CD4-positive, CD25-positive, alpha-beta regulatory T cell (primary cell): ENCODE data around the gene GSDME. TPM values are rescaled to one million over a fixed set of nuclear protein-coding genes. Genes with fewer than 3 reads are reported as not detected.
"Not testable (repeated sequence)": the region's sequence is repeated elsewhere in the genome, so short reads cannot be mapped to it uniquely, and the experiment has no call there.

ENCODE experiments used
- ATAC-seq, 2 donors: fragments of 150-1000 bp; cut with Tn5 transposase; one replicate each; pipeline ENCODE4 v1.10.0; 2021; ENCODE audit warnings: low read depth in 2 of 2, moderate number of reproducible peaks in 2 of 2, moderate library complexity in 1 of 2
- DNase-seq, 3 donors: peaks; one replicate each; pipeline versions ENCODE4 v3.0.0 to v3.0.0-alpha.2; 2012 to 2022; ENCODE audit warnings: mixed read lengths in 1 of 3
- H3K27ac ChIP-seq: one replicate; pipeline ENCODE4 v1.7.0; 2013; ENCODE audit warnings: mild to moderate bottlenecking, low read length; ENCODE audit not compliant: insufficient read depth, poor library complexity, severe bottlenecking
- H3K27me3 ChIP-seq: one replicate; pipeline ENCODE4 v1.7.0; 2013; ENCODE audit warnings: low read length; ENCODE audit not compliant: control insufficient read depth, insufficient read depth
- H3K36me3 ChIP-seq: one replicate; pipeline ENCODE4 v1.7.0; 2013; ENCODE audit warnings: mild to moderate bottlenecking, low read length, moderate library complexity; ENCODE audit not compliant: control insufficient read depth, insufficient read depth
- H3K4me1 ChIP-seq: 2 replicates; pipeline ENCODE4 v1.7.0; 2013; ENCODE audit warnings: mild to moderate bottlenecking, low read length; ENCODE audit not compliant: insufficient read depth, control insufficient read depth, poor library complexity, severe bottlenecking
- H3K4me3 ChIP-seq: one replicate; pipeline ENCODE4 v1.7.0; 2013; ENCODE audit warnings: low read depth, mild to moderate bottlenecking, low read length, moderate library complexity
- H3K9me3 ChIP-seq, 2 experiments: 1 replicate in 1 of 2; 2 replicates in 1 of 2; pipeline ENCODE4 v1.7.0; 2013; ENCODE audit warnings: low read length in 2 of 2, mild to moderate bottlenecking in 1 of 2, moderate library complexity in 1 of 2; ENCODE audit not compliant: control insufficient read depth in 2 of 2
- H3K27ac Mint-ChIP-seq, 3 donors: one replicate each; pipeline ENCODE4 v1.8.0; 2020 to 2022; ENCODE audit warnings: mild to moderate bottlenecking in 3 of 3, mixed read lengths in 3 of 3, moderate library complexity in 2 of 3
- H3K27me3 Mint-ChIP-seq: one replicate; pipeline ENCODE4 v1.8.0; 2022; ENCODE audit warnings: mild to moderate bottlenecking, mixed read lengths
- H3K36me3 Mint-ChIP-seq: one replicate; pipeline ENCODE4 v1.8.0; 2020; ENCODE audit warnings: mixed read lengths
- H3K4me1 Mint-ChIP-seq, 4 donors: one replicate each; pipeline ENCODE4 v1.8.0; 2020 to 2022; ENCODE audit warnings: mixed read lengths in 4 of 4, mild to moderate bottlenecking in 1 of 4
- H3K4me3 Mint-ChIP-seq, 4 donors: one replicate each; pipeline ENCODE4 v1.8.0; 2020 to 2022; ENCODE audit warnings: mild to moderate bottlenecking in 4 of 4, mixed read lengths in 4 of 4, moderate library complexity in 3 of 4
- H3K9me3 Mint-ChIP-seq, 7 donors: one replicate each; pipeline ENCODE4 v1.8.0; 2020 to 2022; ENCODE audit warnings: mixed read lengths in 7 of 7, mild to moderate bottlenecking in 3 of 7, moderate library complexity in 2 of 7
- polyA plus RNA-seq, 4 donors: library from polyadenylated mRNA; unstranded; fragments of 300-500 nt; fragmentation: Illumina TruSeq; gene quantifications; one replicate each; pipeline ENCODE4 v1.2.3, GENCODE V29; 2021
- total RNA-seq: library from RNA; stranded (reverse); gene quantifications from one replicate; pipeline ENCODE4 v1.2.3, GENCODE V29; 2022

Gene GSDME
- total and polyA plus RNA-seq, 5 donors from 2014 or later, result 0.15 to 0.55 (median 0.38) TPM; not detected in 2

GRCh38 chr7:24797270-24797669 lies 40.0 kb upstream of the GSDME start:
- no peak for DNase-seq
- Histone ChIP-seq H3K27me3 (no peaks in the 10 kb centered on the region), H3K4me1 (no peaks in the 10 kb centered on the region), H3K36me3 (peaks cover 24% of the 10 kb centered on the region), H3K27ac (no peak overlapping the region), H3K4me3 (no peak overlapping the region), H3K9me3 (no peaks in the 10 kb centered on the region)
- Mint-ChIP-seq H3K4me3 (no peak overlapping the region), H3K27me3 (no peaks in the 10 kb centered on the region), H3K27ac (peak overlapping the region in 2 of 3 donors; percentile 26 to 50), H3K36me3 (peaks cover 34% of the 10 kb centered on the region), H3K4me1 (peaks cover 16 to 28% (median 23%) of the 10 kb centered on the region in 4 donors), H3K9me3 (peaks cover 0 to 2% (median 0%) of the 10 kb centered on the region in 7 donors)
- ATAC-seq, result no peak

GRCh38 chr7:24795407-24795767 lies 38.1 kb upstream of the GSDME start:
- Mint-ChIP-seq H3K27ac (no peak overlapping the region), H3K4me1 (peaks cover 11 to 24% (median 19%) of the 10 kb centered on the region in 4 donors), H3K36me3 (peaks cover 18% of the 10 kb centered on the region), H3K9me3 (no peaks in the 10 kb centered on the region), H3K4me3 (no peak overlapping the region), H3K27me3 (no peaks in the 10 kb centered on the region)
- Histone ChIP-seq H3K9me3 (no peaks in the 10 kb centered on the region), H3K27me3 (no peaks in the 10 kb centered on the region), H3K4me3 (no peak overlapping the region), H3K4me1 (no peaks in the 10 kb centered on the region), H3K36me3 (peaks cover 10% of the 10 kb centered on the region), H3K27ac (no peak overlapping the region)
- ATAC-seq, result no peak
- DNase-seq, result no peak

- ATAC-seq, H3K4me3 ChIP-seq, H3K4me1 ChIP-seq, H3K36me3 ChIP-seq, H3K27me3 Mint-ChIP-seq, H3K9me3 ChIP-seq, H3K27ac ChIP-seq, H3K27me3 ChIP-seq, H3K9me3 Mint-ChIP-seq, DNase-seq: not testable (repeated sequence)
- Mint-ChIP-seq H3K4me1 (peaks cover 11 to 24% (median 17%) of the 10 kb centered on the region in 4 donors), H3K27ac (peak overlapping the region in 2 of 3 donors; percentile 52 to 55), H3K4me3 (peak overlapping the region in 1 of 4 donors; percentile 11), H3K36me3 (peaks cover 18% of the 10 kb centered on the region)
Observed at GRCh38 chr7:24794751-24795406, 37.6 kb upstream of the GSDME start.

GRCh38 chr7:24793982-24794648 lies 36.9 kb upstream of the GSDME start:
- H3K36me3 Mint-ChIP-seq, result peaks cover 18% of the 10 kb centered on the region
- H3K27me3 Mint-ChIP-seq, result no peaks in the 10 kb centered on the region
- H3K27me3 ChIP-seq, result no peaks in the 10 kb centered on the region
- H3K9me3 Mint-ChIP-seq, result no peaks in the 10 kb centered on the region
- H3K4me3 ChIP-seq, result no peak overlapping the region
- peaks cover 11 to 23% (median 16%) of the 10 kb centered on the region in 4 donors for H3K4me1 Mint-ChIP-seq
- DNase-seq, result peak in 1 of 3 donors; percentile 20
- no peaks in the 10 kb centered on the region for H3K9me3 ChIP-seq
- no peak overlapping the region for H3K27ac ChIP-seq
- peak overlapping the region in 2 of 3 donors; percentile 52 to 63 for H3K27ac Mint-ChIP-seq
- H3K4me3 Mint-ChIP-seq, result no peak overlapping the region
- peaks cover 6% of the 10 kb centered on the region for H3K36me3 ChIP-seq
- no peaks in the 10 kb centered on the region for H3K4me1 ChIP-seq
- no peak for ATAC-seq

- Mint-ChIP-seq H3K4me1 (peaks cover 2 to 5% (median 4%) of the 10 kb centered on the region in 4 donors), H3K4me3 (no peak overlapping the region), H3K36me3 (no peaks in the 10 kb centered on the region), H3K27me3 (no peaks in the 10 kb centered on the region), H3K27ac (no peak overlapping the region), H3K9me3 (peaks cover 0 to 1% (median 0%) of the 10 kb centered on the region in 7 donors)
- no peak overlapping the region for H3K27ac ChIP-seq
- no peaks in the 10 kb centered on the region for H3K9me3 ChIP-seq
- no peaks in the 10 kb centered on the region for H3K27me3 ChIP-seq
- H3K4me3 ChIP-seq, result no peak overlapping the region
- no peaks in the 10 kb centered on the region for H3K36me3 ChIP-seq
- no peak for DNase-seq
- ATAC-seq, result no peak
- no peaks in the 10 kb centered on the region for H3K4me1 ChIP-seq
Observed at GRCh38 chr7:24788961-24789576, 31.8 kb upstream of the GSDME start.

- DNase-seq (no peak), ATAC-seq (no peak)
- Histone ChIP-seq H3K36me3 (no peaks in the 10 kb centered on the region), H3K4me3 (no peak overlapping the region), H3K27me3 (no peaks in the 10 kb centered on the region), H3K9me3 (no peaks in the 10 kb centered on the region), H3K4me1 (no peaks in the 10 kb centered on the region), H3K27ac (no peak overlapping the region)
- no peaks in the 10 kb centered on the region for H3K4me1 Mint-ChIP-seq
- H3K36me3 Mint-ChIP-seq, result peaks cover 7% of the 10 kb centered on the region
- no peaks in the 10 kb centered on the region for H3K27me3 Mint-ChIP-seq
- H3K9me3 Mint-ChIP-seq, result peaks cover 0 to 8% (median 0%) of the 10 kb centered on the region in 7 donors
- H3K4me3 Mint-ChIP-seq, result no peak overlapping the region
- no peak overlapping the region for H3K27ac Mint-ChIP-seq
Observed at GRCh38 chr7:24788075-24788474, 30.8 kb upstream of the GSDME start.

GRCh38 chr7:24786941-24787340 lies 29.7 kb upstream of the GSDME start:
- Mint-ChIP-seq H3K27ac (no peak overlapping the region), H3K36me3 (peaks cover 7% of the 10 kb centered on the region), H3K9me3 (peaks cover 0 to 8% (median 0%) of the 10 kb centered on the region in 7 donors), H3K4me3 (no peak overlapping the region), H3K4me1 (no peaks in the 10 kb centered on the region), H3K27me3 (no peaks in the 10 kb centered on the region)
- H3K27ac ChIP-seq, result no peak overlapping the region
- DNase-seq, result no peak
- H3K9me3 ChIP-seq, result no peaks in the 10 kb centered on the region
- ATAC-seq, result peak in 1 of 2 donors; percentile 31
- H3K4me1 ChIP-seq, result no peaks in the 10 kb centered on the region
- no peak overlapping the region for H3K4me3 ChIP-seq
- H3K36me3 ChIP-seq, result no peaks in the 10 kb centered on the region
- no peaks in the 10 kb centered on the region for H3K27me3 ChIP-seq
